Transverse colon (tissue), 4 donors: Measurements from ENCODE around the gene GLOD4. TPM values are rescaled to one million over a fixed set of nuclear protein-coding genes. Genes with fewer than 3 reads are reported as not detected.
A peak's percentile ranks its signal among the peaks of the same experiment; 100 is the strongest.
"Not testable (repeated sequence)": the region's sequence is repeated elsewhere in the genome, so short reads cannot be mapped to it uniquely, and the experiment has no call there.

Experiments
- DNase-seq: peaks from one replicate; pipeline ENCODE4 v3.0.0-alpha.2; 2019
- H3K27ac ChIP-seq, 4 donors: fragments of 200-600 bp; sonication (generic); 2 replicates each; pipeline ENCODE4 v1.5.1; 2016 to 2018; ENCODE audit warnings: inconsistent platforms in 4 of 4
- H3K27me3 ChIP-seq: fragments of 200-600 bp; sonication (generic); 2 replicates; pipeline ENCODE4 v1.5.1; 2017; ENCODE audit warnings: inconsistent platforms
- H3K36me3 ChIP-seq, 4 donors: fragments of 200-600 bp; sonication (generic); 2 replicates each; pipeline ENCODE4 v1.5.1; 2017 to 2019; ENCODE audit warnings: inconsistent platforms in 4 of 4
- H3K4me1 ChIP-seq, 4 donors: fragments of 200-600 bp; sonication (generic); 2 replicates each; pipeline ENCODE4 v1.5.1; 2017 to 2020; ENCODE audit warnings: inconsistent platforms in 4 of 4
- H3K4me3 ChIP-seq, 4 donors: fragments of 200-600 bp; sonication (generic); 1 replicate in 1 of 4; 2 replicates in 3 of 4; pipeline versions ENCODE4 v1.5.1 to v1.6.1; 2017 to 2019; ENCODE audit warnings: inconsistent platforms in 4 of 4
- H3K9me3 ChIP-seq, 2 donors: fragments of 200-600 bp; sonication (generic); 2 replicates each; pipeline ENCODE4 v1.5.1; 2017 to 2019; ENCODE audit warnings: inconsistent platforms in 2 of 2
- CTCF ChIP-seq, 5 experiments: fragments of 200-600 bp in 3 of 5; fragments of 450-650 bp in 2 of 5; sonication (generic) in 3 of 5; IDR thresholded peaks; 1 replicate in 2 of 5; 2 replicates in 3 of 5; pipeline ENCODE4 v1.5.1; 2016 to 2017; ENCODE audit warnings: antibody characterized with exemption in 5 of 5, inconsistent platforms in 3 of 5, mild to moderate bottlenecking in 2 of 5, moderate library complexity in 1 of 5
- EP300 ChIP-seq: sonication (generic); formaldehyde crosslinking; IDR thresholded peaks from one replicate; pipeline ENCODE4 v1.6.1; 2017; ENCODE audit warnings: antibody characterized with exemption, low read depth
- POLR2A ChIP-seq: fragments of 450-650 bp; IDR thresholded peaks from one replicate; pipeline ENCODE4 v1.6.1; 2016; ENCODE audit warnings: antibody characterized with exemption, mild to moderate bottlenecking, moderate library complexity
- POLR2AphosphoS5 ChIP-seq, 3 donors: sonication (generic); formaldehyde crosslinking; IDR thresholded peaks; one replicate each; pipeline ENCODE4 v1.6.1; 2016; ENCODE audit warnings: antibody characterized with exemption in 3 of 3
- WGBS, 2 donors: methylation state at CpG; one replicate each; pipeline ENCODE4 v1.1.5; 2018; ENCODE audit warnings: low coverage in 1 of 2; 5-methylcytosine and 5-hydroxymethylcytosine counted together
- in situ Hi-C, 4 donors: fragments of 200-750 bp; cut with MboI; loops; one replicate each; pipeline versions ENCODE4 v1.15.0 to v1.15.1; 2017; ENCODE audit warnings: low sequenced_read_pairs in 3 of 4, low pct_ligation_motif_present in 1 of 4, low pct_unique_long_range_greater_than_20kb in 1 of 4
- intact Hi-C: fragments of 100-400 bp; cut with DNase I; formaldehyde crosslinking; loops from one replicate; pipeline ENCODE4 v1.15.1; 2023; ENCODE audit warnings: low total_unique reads
- total RNA-seq, 4 donors: library from RNA; depleted of rRNA; stranded (reverse); fragments of >200 nt; gene quantifications; one replicate each; pipeline ENCODE4 v1.1.0, GENCODE V29; 2016

The GLOD4 gene
- total RNA-seq, 4 donors from 2014 or later = 65.5 to 124 (median 73.7) TPM

GRCh38 chr17:759964-760363, 22.1 kb downstream of the GLOD4 start:
- intact Hi-C loops (no loop called here), in situ Hi-C loops (no loop called here)
- H3K36me3 ChIP-seq = peaks cover 0 to 31% (median 8%) of the 10 kb centered on the region in 4 donors
- H3K27ac ChIP-seq = no peak overlapping the region
- TF ChIP-seq CTCF (IDR thresholded peaks at IDR 0.05) = no peak
- no peak for TF ChIP-seq EP300
- 82 to 85% methylated on average over 3 to 5 of the region's 5 CpGs for WGBS, 2 donors
- H3K4me1 ChIP-seq = no peaks in the 10 kb centered on the region
- H3K27me3 ChIP-seq = no peaks in the 10 kb centered on the region
- H3K4me3 ChIP-seq = no peak overlapping the region
- no peak for DNase-seq
- no peaks in the 10 kb centered on the region for H3K9me3 ChIP-seq

GRCh38 chr17:756010-756567, 26.0 kb downstream of the GLOD4 start:
- DNase-seq, intact Hi-C loops, H3K4me3 ChIP-seq, H3K27me3 ChIP-seq, in situ Hi-C loops, H3K9me3 ChIP-seq: not testable (repeated sequence)
- WGBS, 2 donors = 81 to 85% methylated on average over 7 to 15 of the region's 15 CpGs
- H3K36me3 ChIP-seq = peaks cover 0 to 14% (median 6%) of the 10 kb centered on the region in 4 donors
- peak overlapping the region in 1 of 4 donors; percentile 17 for H3K27ac ChIP-seq
- peaks cover 3 to 16% (median 5%) of the 10 kb centered on the region in 4 donors for H3K4me1 ChIP-seq

GRCh38 chr17:755319-755961, 26.6 kb downstream of the GLOD4 start:
- in situ Hi-C loops, H3K27me3 ChIP-seq, intact Hi-C loops, DNase-seq, H3K9me3 ChIP-seq, H3K4me3 ChIP-seq, H3K36me3 ChIP-seq, H3K27ac ChIP-seq: not testable (repeated sequence)
- 88 to 94% methylated on average over 9 of the region's 9 CpGs for WGBS, 2 donors
- peaks cover 7 to 22% (median 12%) of the 10 kb centered on the region in 4 donors for H3K4me1 ChIP-seq

- no peak for TF ChIP-seq EP300
- TF ChIP-seq POLR2A = no peak
- TF ChIP-seq POLR2AphosphoS5 (IDR thresholded peaks at IDR 0.05) = no peak
- DNase-seq = no peak
- H3K36me3 ChIP-seq = peaks cover 0 to under 1% (median 0%) of the 10 kb centered on the region in 4 donors
- no peaks in the 10 kb centered on the region for H3K27me3 ChIP-seq
- H3K4me1 ChIP-seq = peaks cover 7 to 22% (median 16%) of the 10 kb centered on the region in 4 donors
- H3K9me3 ChIP-seq = no peaks in the 10 kb centered on the region
- H3K4me3 ChIP-seq = no peak overlapping the region
- in situ Hi-C loops (no loop called here), intact Hi-C loops (no loop called here)
- H3K27ac ChIP-seq = no peak overlapping the region
- 87% methylated on average over 13 of the region's 13 CpGs; no CpG with 5 or more reads in 1 of the 2 donors for WGBS, 2 donors
These were observed 28.7 kb downstream of the GLOD4 start for GRCh38 chr17:753418-753817.

GRCh38 chr17:752620-753219, 29.4 kb downstream of the GLOD4 start:
- Histone ChIP-seq H3K9me3 (no peaks in the 10 kb centered on the region), H3K36me3 (no peaks in the 10 kb centered on the region), H3K4me1 (peaks cover 7 to 22% (median 16%) of the 10 kb centered on the region in 4 donors), H3K27ac (peak overlapping the region; percentile 82 to 88 (median 84)), H3K27me3 (no peaks in the 10 kb centered on the region), H3K4me3 (peak overlapping the region; percentile 64 to 91 (median 80))
- intact Hi-C loops = no loop called here
- no peak for TF ChIP-seq CTCF (IDR thresholded peaks at IDR 0.05)
- peak; percentile 60 for DNase-seq
- 35% methylated on average over 34 of the region's 43 CpGs; no CpG with 5 or more reads in 1 of the 2 donors for WGBS, 2 donors
- in situ Hi-C loops = no loop called here
